ENCODE data around the gene CDC42BPA.
"Not testable (repeated sequence)": the region's sequence is repeated elsewhere in the genome, so short reads cannot be mapped to it uniquely, and the experiment has no call there.

The CDC42BPA gene

DNA sequence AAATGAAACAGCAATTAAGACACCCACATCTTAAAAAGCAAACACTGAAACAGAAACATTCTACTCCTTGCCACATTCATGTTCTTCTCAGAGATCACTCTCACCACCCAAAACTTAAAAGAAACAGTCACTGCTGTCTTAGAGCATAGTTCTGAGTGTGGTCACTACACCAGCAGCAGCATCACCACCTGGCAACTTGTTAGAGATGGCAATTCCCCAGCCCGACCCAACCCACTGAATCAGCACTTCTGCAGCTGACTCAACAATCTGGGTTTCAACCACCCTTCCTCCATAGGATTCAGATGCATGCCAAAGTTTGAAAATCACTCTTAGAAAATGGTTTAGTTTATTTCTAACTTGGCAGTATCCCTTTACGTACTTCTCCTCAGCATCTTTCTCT, 126.1 kb downstream of the CDC42BPA start:
- DNase-seq (ENCODE audit: low spot score) = no peak

DNA sequence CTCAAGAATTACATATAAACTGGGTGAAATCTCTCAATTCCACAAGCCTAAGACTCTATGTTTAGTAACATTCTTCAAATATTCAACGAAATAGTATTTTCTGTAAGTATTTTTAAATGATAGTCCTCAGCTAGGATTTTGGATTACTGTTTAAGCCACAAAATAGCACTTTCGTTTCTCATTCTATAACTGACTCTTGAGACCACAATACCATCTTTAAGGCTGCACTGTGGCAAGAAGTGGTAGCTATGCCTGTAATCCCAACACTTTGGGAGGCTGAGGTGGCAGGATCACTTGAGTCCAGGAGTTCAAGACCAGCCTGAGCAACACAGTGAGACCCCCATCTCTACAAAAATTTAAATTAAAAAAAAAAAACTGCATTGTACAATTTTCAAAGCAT, 126.7 kb downstream of the CDC42BPA start:
- DNase-seq (ENCODE audit: low spot score) = no peak

- DNase-seq (ENCODE audit: low spot score) = no peak
Observed at GRCh38 chr1:227190321-227190720, 128.0 kb downstream of the CDC42BPA start.

- DNase-seq (ENCODE audit: low spot score) = no peak
Observed at GRCh38 chr1:227185291-227185690, 133.0 kb downstream of the CDC42BPA start.

- no peak for DNase-seq (ENCODE audit: low spot score)
Observed at GRCh38 chr1:227182012-227182411, 136.3 kb downstream of the CDC42BPA start.

GRCh38 chr1:227175611-227176010, 142.7 kb downstream of the CDC42BPA start:
- DNase-seq (ENCODE audit: low spot score) = no peak

DNA sequence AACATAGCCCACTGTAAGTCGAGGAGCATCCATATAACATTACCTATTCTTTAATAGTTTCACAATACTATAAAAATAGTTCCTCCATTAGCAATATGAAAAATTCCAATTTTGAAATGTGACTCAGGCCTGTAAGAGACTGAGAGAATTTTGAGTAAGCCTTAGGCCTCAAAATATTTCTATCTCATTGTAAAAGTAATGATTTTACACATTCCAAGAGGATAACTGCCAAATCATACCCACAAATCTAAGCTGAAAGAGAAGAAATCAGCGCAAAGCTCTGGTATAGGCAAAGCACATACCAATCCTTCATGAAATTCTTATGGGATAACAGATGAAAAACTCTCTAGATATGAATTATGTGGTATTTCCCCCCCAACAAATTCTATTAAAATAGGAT, 144.1 kb downstream of the CDC42BPA start:
- DNase-seq (ENCODE audit: low spot score) = no peak

GRCh38 chr1:227170361-227171166, 147.7 kb downstream of the CDC42BPA start:
- no peak for DNase-seq (ENCODE audit: low spot score)

DNA sequence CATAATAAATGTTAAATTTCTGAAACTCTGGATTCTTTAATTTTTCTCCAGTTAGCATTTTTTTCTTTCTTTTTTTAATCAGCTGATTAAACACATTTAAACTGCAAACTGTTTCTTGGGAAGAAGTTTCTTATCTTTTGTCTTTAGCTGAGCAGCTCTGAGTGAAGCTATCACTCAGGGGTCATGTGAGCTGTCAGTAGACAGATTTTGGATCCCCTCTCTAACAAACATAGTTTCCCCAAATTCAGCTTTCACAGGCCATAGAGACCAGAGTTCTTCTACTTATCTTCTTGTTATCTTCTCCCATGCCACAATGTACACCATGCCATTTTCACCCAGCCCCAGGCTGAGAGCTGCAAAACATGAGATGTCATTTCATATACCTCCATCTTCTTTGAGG, 148.9 kb downstream of the CDC42BPA start:
- DNase-seq (ENCODE audit: low spot score) = no peak

DNA sequence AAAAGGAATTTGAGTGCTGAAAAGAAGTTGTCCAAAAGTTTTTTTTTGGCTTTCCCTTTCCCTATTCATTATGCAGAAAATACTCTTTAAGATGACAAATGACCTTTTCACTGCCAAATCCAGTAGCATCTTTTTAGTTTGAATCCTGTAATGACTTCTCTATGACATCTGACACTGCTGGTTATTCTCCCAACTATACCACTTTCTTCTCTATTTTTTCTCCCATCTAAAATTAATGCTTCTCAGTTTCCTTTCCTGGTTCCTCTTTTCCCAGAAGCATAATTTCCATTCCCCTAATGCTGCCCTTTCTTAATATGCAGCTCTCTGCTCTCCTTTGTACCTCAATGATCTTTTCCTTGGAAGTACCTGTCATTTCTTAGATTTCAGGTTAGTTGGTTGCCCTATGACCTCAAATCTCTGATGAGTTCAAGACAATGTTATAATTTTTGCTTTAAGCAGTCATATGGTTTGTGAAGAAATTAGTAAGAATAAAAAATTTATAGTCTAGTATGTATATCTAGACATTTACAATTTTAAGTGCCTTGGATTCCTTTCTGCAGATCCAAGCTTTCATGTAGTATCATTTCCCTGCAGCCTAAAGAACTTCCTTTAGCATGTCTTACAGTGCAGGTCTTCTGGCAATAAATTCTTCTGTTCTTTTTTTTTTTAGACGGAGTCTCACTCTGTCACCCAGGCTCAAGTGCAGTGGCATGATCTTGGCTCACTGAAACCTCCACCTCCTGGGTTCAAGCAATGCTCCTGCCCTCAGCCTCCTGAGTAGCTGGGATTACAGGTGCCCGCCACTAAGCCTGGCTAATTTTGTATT, 150.8 kb downstream of the CDC42BPA start:
- DNase-seq (ENCODE audit: low spot score) = no peak

GRCh38 chr1:227166559-227166958, 151.7 kb downstream of the CDC42BPA start:
- DNase-seq (ENCODE audit: low spot score) = no peak

DNA sequence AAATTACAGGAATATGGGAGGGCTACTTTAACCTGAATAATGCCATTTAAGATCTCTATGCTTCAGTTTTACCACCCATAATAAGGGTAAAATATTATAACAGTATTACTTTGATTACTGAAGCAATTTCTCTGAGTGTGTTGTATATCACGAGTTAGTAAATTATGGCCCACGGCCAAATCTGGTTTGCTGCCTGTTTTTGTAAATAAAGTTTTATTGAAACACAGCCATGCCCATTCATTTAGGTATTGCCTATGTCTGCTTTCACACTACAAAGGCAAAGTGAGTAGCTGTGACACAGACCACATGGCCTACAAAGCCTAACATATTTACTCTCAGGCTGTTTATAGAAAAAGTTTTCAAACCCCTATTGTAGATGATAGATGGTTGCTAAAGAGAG, 156.8 kb downstream of the CDC42BPA start:
- no peak for DNase-seq (ENCODE audit: low spot score)

DNA sequence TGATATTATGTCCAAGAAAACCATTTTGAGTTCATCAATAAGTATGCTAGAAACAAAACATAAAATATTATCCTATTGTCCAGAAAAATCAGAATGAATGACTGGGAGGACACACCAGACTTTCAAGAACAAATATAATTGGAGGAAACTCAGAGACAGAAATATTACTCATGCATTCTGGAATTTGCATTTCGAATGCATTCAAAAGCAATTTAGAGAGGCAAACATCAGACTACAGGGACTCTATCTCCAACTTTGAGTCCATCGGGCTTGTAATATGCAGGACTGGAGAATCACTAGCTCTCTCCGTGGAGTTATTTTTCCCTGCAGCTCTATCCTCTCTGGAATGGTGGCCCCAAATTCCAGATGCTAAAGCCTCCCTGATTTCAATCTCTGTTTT, 161.8 kb downstream of the CDC42BPA start:
- no peak for DNase-seq (ENCODE audit: low spot score)

- DNase-seq (ENCODE audit: low spot score) = no peak
Observed at GRCh38 chr1:227155688-227156087, 162.6 kb downstream of the CDC42BPA start.

- DNase-seq (ENCODE audit: low spot score) = no peak
Observed at GRCh38 chr1:227155004-227155403, 163.3 kb downstream of the CDC42BPA start.

- DNase-seq (ENCODE audit: low spot score) = no peak
Observed at GRCh38 chr1:227152525-227152924, 165.8 kb downstream of the CDC42BPA start.

- DNase-seq (ENCODE audit: low spot score) = no peak
Observed at GRCh38 chr1:227140376-227140775, 177.9 kb downstream of the CDC42BPA start.

DNA sequence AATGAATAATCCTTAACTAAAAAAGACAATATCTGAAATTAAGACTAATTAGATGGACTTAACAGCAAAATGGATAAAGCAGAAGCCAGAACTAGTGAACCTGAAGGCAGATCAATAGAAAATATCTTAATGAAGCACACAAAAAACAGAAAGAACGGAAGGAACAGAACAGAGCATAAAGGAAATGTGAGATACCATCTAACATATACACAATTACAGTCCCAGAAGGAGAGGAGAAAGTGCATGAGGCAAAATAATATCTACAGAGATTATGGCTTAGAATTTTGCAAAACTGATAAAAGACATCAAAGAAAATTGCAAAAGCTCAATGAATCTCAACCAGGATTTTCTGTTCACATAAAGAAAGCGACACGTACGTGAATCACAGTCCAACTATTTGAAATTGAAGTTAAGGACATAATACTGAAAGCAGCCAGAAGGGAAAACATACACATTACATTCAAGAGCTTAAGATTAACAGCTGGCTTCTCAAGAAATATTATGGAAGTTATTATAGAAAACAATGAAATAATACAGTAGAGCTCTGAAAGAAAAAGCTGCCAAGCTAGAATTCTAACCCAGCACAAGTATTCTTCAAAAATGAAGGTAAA, 182.0 kb downstream of the CDC42BPA start:
- DNase-seq (ENCODE audit: low spot score) = no peak

- no peak for DNase-seq (ENCODE audit: low spot score)
Observed at GRCh38 chr1:227134686-227135314, 183.5 kb downstream of the CDC42BPA start.

DNA sequence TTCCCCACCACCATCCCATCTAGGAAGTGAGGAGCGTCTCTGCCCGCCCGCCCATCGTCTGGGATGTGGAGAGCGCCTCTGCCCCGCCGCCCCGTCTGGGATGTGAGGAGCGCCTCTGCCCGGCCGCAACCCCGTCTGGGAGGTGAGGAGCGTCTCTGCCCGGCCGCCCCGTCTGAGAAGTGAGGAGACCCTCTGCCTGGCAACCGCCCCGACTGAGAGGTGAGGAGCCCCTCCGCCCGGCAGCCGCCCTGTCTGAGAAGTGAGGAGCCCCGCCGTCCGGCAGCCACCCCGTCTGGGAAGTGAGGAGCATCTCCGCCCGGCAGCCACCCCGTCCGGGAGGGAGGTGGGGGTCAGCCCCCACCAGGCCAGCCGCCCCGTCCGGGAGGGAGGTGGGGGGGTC, 185.6 kb downstream of the CDC42BPA start:
- not testable (repeated sequence) for DNase-seq (ENCODE audit: low spot score)

GRCh38 chr1:227131193-227131592, 187.1 kb downstream of the CDC42BPA start:
- DNase-seq (ENCODE audit: low spot score) = no peak

GRCh38 chr1:227127891-227128290, 190.4 kb downstream of the CDC42BPA start:
- DNase-seq (ENCODE audit: low spot score) = no peak

Measured in CD4-positive, alpha-beta T cell treated with Interleukin-2 at 100 ng/mL for 4 hours (primary cell).